Stimulated activated CD8-positive, alpha-beta memory T cell treated with anti-CD3 and anti-CD28 coated beads, Interleukin-15, amount 100 ng/mL, for 48 hours (primary cell): ENCODE results near the gene LYST.
"Not testable (repeated sequence)": the region's sequence is repeated elsewhere in the genome, so short reads cannot be mapped to it uniquely, and the experiment has no call there.

Source experiments
- DNase-seq, 2 donors: peaks; one replicate each; pipeline ENCODE4 v3.0.0-alpha.2; 2020; ENCODE audit warnings: low read depth in 2 of 2

LYST gene

DNA sequence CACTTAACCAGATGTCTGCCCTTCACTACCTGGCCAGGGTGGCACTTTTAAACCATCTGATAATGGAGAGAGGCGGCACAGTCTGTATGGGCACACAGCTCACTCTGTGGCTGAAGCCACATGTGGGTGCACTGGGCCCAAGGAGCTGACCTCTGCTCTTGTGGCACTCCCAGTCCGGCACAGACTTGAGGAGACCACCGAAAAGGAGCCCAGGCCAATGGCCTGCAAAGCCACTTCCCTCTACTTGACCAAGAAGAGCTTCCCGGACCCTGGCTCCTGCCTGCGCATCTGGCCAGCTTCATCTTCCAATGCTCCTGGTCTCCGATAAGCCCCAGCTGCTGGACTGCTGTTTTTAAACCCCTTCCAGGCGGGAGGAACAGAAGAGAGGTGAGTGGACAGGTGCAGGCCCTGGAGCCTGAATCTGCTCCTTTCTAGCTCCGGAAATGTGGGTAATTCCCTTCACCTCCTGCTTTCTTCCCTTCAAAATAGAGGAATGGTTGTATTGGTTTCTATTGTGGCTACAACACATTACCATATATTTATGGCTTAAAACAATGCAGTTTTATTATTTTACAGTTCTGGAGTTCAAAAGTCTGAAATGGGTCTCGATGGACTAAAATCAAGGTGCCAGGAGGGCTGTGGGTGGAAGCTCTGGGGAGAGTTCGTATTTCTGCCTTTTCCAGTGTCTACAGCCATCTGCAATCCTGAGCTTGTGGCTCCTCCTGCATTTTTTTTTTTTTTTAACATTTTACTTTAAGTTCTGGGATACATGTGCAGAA lies 228.8 kb downstream of the LYST start:
- DNase-seq = no peak

DNA sequence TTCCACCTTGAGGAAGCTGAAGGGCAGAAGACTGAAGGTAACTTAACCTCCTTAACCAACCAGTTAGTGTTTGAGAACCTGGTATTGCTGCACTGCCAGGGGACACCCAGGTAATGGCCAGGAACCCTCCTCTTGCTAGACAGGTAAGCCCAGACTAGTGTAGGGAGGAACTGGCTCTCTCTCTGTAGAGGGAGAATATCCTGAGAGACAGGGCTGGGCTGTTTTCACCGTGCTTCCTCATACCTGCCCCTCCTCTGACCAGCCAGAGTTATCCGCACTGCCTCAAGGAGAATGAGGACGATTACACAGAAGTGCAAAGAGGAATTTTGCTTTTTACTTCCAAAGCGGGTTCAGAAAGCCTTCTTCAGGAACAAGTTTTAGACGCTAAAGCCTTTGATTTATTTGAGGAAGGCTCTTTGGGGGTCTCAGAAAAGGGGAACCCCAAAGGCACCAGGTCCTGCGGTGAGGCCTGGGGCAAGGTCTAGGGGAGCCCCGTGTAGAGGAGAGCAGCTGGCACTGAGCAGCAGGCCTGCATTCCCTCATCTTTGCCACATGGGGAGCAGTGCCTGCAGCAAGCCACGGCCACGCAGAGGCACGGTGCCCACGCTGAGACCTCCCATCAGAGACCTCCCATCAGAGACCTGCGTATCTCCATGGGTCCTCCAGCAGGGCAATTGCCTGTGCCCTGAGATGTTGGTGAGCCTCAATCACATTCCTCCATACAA lies 230.6 kb downstream of the LYST start:
- DNase-seq = no peak

DNA sequence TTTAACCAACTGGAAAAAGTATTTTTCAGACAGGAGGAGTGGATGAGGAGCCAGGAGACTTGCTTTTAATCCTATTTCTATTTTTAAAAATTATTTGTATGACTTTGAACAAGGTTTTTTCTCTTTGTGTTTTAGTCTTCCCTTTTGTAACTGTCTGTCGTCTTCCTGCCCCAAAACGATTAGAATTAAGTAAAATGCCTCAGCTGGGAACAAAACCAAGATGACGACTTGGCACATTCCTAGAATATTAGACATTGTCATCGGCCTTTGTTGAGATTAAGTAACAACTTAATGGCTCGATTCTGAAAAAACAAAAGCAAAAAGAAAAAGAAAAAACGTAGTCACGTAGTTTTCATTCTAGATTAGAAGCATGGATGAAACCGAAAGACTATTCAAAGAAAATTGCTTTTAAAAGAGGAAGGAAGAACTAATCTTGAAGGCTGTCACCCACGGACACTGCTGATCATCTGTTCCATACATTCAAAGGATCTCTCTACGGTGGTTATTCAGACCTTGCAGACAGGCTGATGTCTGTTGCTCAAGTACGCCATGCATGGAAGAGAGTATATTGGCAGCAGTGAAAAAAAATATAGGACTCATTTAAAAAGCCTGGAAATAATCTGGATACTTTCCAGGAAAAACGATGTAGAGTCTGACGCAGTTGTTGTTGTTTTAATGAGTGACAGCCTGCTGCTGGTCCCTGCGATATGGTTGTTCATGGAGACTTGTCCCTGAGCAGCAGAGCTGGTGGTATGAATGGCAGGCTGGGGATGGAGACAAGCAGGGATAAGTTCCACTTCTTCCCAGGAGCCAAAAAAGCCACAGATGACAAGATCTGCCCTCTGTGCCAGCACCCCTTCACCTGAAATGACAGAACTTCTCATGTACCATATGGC lies 234.0 kb downstream of the LYST start:
- DNase-seq = no peak

DNA sequence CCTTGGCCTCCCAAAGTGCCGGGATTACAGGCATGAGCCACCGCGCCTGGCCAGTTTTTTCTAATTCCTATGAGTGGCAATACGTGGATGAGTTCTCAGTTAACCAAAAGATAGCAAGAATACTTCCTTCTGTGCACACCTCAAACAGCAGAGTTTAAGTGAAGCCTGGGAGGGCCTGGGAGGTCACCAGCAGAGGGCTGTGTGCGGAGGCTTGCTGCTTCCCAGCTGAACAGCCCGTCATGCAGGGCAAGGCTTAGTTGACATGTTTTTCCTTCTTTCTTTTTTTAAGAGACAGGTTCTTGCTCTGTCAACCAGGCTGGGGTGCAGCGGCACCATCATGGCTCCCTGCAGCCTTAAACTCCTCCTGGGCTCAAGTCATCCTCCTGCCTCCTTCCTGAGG lies 234.9 kb downstream of the LYST start:
- DNase-seq = no peak

DNA sequence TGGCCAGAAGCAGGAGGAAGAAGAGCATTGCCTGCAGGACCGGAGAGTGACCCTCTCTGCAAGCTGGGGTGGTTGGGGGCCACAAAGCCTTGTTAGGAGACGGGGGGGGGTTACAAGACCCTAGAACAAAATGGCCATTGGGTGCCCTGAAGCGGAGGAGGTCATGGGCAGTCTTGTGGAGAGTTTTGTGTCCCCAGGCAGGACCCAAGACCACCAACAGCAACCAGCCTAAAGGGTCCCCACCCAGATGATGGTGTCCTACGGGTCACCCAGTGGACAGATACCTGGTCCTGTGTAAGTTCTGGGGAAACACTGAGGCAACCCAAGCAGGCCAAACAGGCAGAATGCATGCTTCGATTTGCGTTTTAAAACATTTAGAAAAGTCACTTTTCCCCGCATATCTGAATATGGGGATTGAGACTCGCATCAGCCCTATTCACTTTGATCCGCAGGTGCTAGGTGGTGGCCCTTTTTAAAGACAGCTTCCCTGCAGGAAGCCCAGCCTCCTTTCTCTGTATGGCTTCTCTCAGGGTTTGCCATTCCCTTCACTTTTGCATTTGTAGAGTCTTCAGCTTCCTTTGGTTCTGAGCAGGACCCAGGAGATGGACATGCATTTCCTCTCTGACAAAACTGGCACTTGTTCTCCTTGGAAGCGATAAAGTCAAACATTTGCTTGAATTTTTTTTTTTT lies 238.2 kb downstream of the LYST start:
- DNase-seq = no peak

DNA sequence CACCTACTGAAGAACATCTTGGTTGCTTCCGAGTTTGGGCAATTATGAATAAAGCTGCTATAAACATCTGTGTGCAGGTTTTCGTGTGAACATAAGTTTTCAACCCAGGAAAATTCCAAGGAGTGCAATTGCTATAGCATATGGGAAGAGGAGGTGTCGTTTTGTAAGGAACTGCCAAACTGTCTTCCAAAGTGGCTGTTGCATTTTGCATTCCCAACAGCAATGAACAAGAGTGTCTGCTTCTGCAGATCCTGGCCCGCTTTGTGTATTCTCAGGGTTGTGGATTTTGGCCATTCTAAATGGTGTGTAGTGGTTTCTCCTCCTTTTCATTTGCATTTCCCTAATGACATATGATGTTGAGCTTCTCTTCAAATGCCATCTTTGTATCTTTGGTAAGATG lies 240.9 kb downstream of the LYST start:
- no peak for DNase-seq

DNA sequence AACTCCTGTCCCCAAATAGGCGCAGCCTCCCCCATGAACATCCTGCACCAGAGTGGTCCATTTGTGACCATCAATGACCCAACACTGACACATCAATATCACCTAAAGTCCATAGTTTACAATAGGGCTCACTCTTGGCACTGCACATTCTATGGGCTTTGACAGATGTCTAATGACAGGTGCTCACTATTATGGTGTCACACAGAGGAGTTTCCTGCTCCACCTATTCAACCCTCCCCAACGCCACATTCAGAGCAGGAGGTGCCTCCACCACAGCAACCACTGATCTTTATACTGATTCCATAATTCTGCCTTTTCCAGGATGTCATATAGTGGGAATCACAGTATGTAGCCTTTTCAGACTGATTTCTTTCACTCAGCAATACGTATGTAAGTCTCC lies 241.4 kb downstream of the LYST start:
- no peak for DNase-seq

DNA sequence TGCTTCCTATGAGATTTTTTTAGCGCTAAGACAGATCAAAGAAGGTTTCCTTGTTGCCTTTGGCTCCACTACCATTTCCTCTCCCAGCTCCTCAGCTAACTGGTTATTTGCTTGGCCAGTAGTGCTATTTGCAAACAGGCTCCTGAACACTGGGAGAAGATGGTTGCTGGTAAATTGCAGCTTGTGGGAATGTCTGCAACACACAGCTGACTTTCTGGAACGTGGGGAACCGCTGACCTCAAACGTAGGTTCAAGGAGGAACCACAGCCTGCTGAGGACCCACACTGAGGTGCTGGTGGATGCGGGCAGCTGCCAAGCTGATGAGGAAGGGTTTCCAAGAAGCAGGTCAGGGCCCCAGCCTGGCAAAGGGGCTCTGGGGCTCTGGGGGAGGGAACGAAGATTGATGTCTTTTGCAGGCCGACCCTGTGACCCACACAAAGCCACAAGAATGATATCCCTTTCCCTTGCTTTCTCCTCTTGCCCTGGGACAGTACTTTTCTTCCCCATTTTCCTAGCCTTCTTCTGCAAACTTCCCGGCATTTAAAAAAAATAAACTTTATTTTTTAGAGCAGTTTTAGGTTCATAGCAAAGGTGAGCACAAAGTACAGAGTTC lies 241.9 kb downstream of the LYST start:
- DNase-seq = no peak

DNA sequence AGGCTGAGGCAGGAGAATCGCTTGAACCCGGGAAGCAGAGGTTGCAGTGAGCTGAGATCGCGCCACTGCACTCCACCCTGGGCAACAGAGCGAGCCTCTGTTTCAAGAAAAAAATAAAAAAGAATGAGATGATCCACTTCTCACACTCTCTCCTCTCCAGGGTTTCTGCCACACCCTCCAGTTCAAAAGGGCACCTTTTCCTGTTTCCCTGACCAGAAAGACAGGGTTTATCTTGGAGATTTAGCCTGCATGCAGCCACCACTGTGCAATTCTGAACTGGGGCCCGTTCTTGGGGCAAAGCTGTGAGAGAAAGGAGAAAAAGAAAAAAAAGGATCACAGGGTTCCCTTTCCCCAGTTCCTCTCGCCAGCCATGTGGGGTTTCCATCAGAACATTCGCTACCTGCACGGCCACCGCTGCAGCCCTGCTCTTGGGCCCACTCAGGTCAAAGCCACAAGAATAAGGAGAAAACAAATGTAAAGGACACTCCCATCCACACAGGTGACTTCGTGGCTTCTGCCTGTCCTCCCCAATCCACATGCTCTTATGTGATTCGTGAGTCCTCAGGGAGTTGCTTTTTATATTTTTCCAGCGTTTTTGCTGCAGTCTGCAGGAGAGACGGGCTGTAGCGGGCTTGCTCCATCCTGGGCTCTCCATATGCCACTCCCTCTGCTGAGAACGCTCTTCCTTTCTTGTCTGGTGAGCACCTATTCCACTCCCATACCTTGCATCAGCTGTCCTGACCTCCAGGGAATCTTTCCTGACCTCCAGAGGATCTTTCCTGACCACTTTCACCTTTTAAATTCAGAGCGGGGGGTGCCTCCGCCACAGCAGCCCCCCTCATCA lies 243.5 kb downstream of the LYST start:
- no peak for DNase-seq

DNA sequence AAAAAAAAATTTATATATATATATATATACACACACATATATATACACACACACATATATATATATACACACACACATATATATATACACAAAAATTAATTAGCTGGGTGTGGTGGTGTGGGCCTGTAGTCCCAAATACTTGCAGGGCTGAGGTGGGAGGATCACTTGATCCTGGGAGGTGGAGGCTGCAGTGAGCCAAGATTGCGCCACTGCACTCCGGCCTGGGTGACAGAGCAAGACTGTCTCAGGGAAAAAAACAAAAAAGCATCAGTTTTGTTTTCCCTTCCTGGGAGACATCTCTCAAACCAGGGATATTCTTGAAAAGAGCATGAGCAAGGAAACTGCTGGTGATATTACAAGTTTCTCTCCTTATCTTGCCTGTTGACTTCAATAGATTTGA lies 247.6 kb downstream of the LYST start:
- DNase-seq = not testable (repeated sequence)

DNA sequence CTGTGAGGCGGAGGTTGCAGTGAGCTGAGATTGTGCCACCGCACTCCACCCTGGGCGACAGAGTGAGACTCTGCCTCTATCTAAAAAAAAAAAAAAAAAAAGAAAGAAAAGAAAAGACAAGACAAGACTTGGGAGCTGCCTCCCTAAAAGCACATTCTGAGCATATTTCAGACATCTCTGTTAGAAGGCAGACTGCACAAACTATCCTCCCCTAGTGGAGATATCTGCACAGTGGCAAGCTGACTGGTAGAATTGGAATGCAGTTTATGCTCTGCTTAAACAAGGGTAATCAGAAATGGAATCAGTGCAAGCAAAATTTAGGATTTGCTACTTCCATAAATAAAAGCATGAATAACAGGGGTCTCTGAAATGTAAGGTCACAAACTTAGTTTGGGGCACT lies 248.9 kb downstream of the LYST start:
- DNase-seq = no peak

DNA sequence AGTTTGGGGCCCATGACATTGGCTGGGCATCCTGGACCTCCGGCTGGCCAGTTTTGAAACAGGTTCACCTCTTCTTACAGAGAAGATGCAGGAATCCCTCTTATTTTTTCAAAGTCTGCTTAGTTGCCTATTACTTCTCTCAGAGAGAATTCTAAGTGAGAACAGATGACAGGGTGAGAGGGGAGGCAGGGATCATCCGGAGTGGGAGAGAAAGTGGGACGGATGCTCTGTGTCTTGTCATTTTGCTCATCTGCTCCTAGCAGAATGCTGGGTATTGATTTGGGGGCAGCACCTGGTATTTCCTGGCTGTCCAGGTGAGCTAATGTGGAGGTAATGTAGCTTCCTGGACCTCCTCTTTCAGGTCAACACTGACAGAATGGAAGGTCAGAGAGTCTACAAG lies 249.6 kb downstream of the LYST start:
- DNase-seq = no peak

DNA sequence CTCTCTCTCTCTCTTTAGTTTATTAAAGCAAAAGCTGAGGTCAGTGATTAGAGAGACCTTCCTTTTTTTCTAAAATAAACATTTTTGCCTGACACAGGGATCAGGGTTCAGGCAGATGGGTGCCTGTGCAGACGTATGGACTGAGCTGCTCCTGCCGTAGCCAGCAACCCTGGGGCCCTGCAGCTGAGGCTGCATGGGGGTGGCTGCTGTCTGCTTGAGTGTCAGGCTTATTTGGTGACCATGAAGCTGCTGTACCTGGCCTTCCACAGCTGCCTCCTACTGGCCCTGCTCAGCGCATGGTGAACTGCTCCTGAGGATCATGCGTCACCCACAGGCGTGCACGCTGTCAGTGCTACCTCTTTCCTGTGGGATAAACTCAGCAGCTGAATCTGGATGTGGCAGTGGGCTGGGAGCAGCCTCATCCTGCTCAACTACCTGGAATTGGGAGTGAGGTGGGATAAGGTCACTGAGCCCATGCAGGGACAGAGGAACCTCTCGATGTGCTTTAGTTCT lies 252.2 kb downstream of the LYST start:
- no peak for DNase-seq

DNA sequence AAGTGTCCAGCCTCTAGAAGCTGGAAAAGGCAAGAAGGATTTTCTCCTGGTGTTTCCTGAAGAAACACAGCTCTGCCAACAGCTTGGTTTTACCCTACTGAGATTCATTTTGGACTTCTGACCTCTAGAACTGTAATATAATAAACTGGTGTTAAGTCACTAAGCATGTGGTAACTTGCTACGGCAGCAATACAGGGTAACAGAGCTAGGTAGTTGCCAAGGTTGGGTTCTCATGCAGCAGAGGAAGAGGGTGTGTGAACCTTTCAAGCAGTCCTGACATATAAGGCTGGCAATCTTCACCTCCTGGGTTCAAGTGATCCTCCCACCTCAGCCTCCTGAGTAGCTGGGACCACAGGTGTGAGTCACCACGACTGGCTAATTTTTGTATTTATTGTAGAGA lies 253.1 kb downstream of the LYST start:
- DNase-seq = no peak

DNA sequence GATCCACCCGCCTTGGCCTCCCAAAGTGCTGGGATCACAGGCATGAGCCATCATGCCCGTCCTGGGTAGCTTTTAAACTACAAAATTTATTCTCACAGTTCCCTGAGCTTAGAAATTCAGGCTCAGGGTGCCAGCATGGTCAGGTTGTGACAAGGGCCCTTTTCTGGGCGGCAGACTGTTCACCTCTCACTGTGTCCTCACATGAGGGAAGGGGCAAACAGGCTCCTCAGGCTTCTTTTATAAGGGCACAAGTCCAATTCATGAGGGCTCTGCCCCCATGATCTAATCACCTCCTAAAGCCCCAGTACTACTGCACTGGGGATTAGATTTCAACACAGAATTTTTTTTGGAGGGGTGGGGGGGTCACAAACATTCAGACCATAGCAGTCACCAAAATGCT lies 253.9 kb downstream of the LYST start:
- no peak for DNase-seq
